GM11168 (cell line): ENCODE results near the gene TNS2.
"Not testable (repeated sequence)": the region's sequence is repeated elsewhere in the genome, so short reads cannot be mapped to it uniquely, and the experiment has no call there.

Source experiments
- in situ Hi-C: fragments of 300-500 bp; cut with MboI; formaldehyde crosslinking; loops from one replicate; pipeline ENCODE4 v1.12.0; 2022; ENCODE audit warnings: low sequenced_read_pairs; ENCODE audit not compliant: unreplicated experiment

TNS2 gene

GRCh38 chr12:53105256-53105655 is 55.4 kb downstream of the TNS2 start:
- in situ Hi-C loops: no loop called here

- in situ Hi-C loops: no loop called here
Measured at GRCh38 chr12:53105712-53106439, 56.0 kb downstream of the TNS2 start.

GRCh38 chr12:53107122-53107521 is 57.3 kb downstream of the TNS2 start:
- in situ Hi-C loops: no loop called here

GRCh38 chr12:53112431-53112830 is 62.6 kb downstream of the TNS2 start:
- in situ Hi-C loops: not testable (repeated sequence)

GRCh38 chr12:53113136-53113705 is 63.4 kb downstream of the TNS2 start:
- in situ Hi-C loops: no loop called here

- in situ Hi-C loops: no loop called here
Measured at GRCh38 chr12:53113951-53114350, 64.1 kb downstream of the TNS2 start.
